ENCODE results near the gene SLC35F1.
A peak's percentile ranks its signal among the peaks of the same experiment; 100 is the strongest.
"Not testable (repeated sequence)": the region's sequence is repeated elsewhere in the genome, so short reads cannot be mapped to it uniquely, and the experiment has no call there.

Gene SLC35F1

DNA sequence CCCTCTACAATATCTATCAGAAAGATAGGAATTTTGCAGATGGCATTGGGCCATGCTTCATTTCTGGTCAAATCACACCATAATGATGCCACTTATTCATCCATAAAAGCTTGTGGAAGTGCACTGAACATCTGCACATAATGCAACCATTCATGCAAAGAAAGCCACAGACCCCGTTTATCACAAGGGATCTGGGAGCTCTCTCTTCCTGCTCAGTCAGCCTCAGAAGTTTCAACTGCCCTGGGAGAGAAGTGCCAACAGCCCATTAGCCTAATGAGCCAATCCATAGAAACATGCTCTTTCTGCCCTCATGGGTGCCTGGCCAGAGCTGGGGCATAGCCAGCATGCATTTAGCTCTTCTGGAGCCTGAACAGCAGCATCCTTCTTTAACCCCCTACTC is 85.8 kb downstream of the SLC35F1 start:
- no peak for DNase-seq (ENCODE audit: low read depth)

DNA sequence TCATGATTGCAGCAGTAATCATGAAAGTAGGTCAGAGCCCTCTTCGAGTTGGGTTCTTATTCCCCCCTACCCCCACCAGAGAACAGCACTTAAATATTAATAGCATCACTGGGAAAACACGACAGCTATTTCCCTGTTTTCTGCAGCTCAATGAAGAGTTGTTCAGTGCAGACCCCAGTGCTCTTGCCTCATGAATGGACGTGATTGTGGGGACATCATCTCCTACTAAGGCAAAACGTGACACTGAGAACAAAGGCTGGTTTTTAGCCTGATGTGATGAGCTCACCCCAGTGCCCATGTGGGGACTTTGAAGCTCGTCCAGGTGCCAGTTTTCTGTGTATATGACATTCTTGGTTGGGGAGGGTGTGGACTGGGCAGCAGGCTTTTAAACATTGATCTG is 105.9 kb downstream of the SLC35F1 start:
- DNase-seq (ENCODE audit: low read depth), result no peak

DNA sequence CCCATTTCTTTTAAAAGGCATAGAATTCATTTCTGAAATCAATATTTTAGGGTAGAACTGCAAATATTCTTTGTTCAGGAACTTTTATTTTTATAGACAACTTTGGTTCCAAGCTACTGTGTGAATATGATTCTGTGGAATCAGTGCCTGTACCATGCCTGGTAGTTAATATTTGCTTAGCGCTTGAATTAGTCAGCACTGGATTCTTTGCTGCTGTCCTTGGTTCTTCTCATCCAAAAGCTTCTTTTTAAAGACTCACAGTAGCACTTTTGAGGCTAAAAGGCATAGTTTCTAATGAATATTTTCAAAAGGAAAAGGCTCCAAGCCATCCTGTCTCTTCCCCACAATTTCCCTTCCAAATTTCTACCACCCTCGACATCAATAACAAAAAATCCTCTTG is 109.5 kb downstream of the SLC35F1 start:
- DNase-seq (ENCODE audit: low read depth), result no peak

DNA sequence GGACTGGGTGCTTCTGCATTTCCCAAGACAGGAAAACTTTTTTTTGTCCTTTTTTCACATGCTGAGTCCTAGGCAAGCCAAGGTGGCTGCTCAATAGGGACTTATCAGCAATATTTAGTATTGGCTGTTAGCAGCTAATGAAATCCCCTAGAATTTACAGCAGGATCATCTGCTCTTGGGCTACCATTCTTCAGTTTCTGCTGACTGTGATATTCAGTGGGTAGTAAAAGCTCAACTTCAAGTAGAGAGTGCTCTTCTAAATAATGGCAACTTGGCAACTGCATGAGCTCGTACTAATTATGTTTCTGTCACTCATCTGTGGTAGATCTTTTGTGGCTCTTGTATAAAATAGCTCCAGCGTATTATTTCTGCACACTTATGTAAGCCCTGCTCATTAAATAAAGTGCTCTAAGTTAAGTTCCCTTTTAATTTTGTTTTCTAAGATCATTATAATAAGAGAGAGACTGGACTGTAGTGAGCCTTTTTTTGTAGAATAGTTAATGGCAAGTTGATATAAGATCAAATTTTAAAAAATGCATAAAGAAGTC is 110.3 kb downstream of the SLC35F1 start:
- DNase-seq (ENCODE audit: low read depth), result no peak

DNA sequence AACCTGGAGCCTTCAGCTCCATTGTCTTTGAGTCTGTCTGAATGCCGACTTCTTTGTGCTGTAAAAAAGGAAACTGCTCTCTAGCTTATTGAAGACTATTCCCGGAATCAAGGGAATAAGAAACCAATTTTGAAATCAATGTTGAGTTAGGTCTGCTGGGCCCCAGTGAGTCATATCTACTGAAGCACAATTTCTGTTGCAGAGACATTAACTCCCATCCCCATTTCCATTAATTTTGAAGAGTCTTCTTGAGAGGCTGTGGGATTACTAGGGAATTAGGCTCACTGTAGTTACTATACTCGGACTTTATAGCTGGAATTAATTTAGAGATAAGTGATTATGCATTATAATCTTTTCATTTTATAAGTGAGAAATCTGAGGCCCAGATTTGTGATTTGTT is 116.7 kb downstream of the SLC35F1 start:
- no peak for DNase-seq (ENCODE audit: low read depth)

DNA sequence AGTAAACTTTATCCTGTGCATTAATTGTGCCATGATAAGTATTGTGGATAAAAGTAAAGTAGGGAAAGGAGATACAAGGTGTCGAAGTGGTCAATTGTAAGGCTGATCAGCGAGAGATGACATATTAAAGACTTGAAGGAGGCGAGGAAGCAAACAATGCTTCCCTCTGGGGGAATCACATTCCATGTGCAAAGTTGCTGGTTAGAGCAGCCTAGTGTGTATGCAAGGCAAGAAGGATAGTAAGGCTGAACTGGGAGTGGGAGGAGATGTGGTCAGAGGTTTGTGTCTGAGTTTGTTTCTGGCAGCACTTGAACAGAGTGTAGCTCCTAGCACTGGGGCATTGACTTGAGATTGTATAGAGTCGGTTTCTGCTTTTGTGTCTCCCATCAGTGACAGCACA is 122.9 kb downstream of the SLC35F1 start:
- DNase-seq (ENCODE audit: low read depth), result no peak

DNA sequence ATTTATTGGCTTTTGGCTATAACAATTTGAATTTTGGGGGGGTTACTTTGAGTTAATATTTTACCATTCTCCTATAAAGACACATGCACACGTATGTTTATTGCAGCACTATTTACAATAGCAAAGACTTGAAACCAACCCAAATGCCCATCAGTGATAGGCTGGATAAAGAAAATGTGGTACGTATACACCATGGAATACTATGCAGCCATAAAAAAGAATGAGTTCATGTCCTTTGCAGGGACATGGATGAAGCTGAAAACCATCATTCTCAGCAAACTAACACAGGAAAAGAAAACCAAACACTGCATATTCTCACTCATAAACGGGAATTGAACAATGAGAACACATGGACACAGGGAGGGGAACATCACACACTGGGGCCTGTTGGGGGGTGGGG is 130.4 kb downstream of the SLC35F1 start:
- DNase-seq (ENCODE audit: low read depth), result not testable (repeated sequence)

DNA sequence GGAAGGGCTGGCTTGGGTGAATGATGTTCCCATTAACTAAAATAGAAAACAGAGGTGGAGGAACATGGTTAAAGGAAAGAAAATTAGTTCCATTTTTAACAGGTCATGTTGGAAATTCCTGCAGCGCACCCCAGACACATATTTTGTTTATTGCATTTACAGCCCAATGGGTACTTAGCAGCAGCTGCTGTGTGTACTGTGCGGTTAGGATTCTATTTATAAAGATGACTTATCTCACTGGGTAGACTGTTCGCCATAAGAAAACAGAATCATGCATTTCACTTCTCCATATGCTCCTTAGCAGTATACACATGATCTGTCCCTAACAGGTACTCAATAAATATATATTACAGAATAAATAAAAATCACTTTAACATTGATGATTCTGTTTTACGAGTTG is 135.8 kb downstream of the SLC35F1 start:
- DNase-seq (ENCODE audit: low read depth), result no peak

DNA sequence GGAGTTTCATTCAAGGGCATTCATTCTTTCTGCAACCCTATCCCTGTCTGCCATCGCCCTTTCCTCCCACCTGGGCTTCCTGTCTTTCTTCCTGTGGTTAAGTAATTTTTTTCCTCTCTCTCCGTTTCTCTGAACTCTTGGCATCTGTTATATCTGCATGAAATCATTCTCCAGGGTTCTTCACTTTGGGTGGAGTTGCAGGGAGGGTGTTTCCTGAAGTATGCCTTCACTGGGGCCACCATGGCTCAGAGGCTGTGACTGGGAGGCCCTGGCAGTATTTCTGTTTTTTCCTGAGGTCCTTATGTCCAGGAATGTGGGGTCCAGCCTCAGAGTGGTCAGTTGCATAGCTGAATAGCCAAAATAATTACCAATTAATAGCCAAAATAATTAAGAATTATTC is 137.2 kb downstream of the SLC35F1 start:
- DNase-seq (ENCODE audit: low read depth), result no peak

DNA sequence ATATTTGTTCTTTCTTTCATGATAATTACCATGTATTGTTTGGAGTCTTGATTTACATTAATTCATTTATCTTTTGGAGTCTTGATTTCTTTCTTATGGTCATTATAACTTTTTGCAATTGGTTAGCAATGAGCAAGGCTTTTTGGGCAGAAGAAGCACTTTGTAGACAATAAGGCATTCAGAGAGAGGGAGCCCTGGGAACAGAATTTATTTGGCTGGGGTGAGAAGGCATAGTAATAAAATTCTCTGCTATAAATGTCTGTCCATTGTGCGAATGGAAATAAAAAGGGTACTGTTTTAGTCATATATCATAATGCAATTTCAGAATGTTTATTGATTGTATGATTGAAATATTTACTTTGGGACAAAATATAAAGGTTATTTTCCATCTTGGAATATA is 147.0 kb downstream of the SLC35F1 start:
- no peak for DNase-seq (ENCODE audit: low read depth)

DNA sequence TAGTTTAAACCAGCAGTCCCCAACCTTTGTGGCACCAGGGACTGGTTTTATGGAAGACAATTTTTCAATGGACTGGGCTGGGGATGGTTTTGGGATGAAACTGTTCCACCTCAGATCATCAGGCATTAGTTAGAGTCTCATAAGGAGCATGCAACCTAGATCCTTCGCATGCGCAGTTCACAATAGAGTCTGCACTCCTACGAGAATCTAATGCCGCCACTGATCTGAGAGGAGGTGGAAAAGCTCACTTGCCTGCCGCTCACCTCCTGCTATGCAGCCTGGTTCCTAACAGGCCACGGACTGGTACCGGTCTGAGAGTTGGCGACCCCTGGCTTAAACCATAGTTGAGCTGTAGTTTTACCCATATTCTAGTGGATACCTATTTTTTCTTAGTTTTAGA is 154.6 kb downstream of the SLC35F1 start:
- DNase-seq (ENCODE audit: low read depth), result no peak

DNA sequence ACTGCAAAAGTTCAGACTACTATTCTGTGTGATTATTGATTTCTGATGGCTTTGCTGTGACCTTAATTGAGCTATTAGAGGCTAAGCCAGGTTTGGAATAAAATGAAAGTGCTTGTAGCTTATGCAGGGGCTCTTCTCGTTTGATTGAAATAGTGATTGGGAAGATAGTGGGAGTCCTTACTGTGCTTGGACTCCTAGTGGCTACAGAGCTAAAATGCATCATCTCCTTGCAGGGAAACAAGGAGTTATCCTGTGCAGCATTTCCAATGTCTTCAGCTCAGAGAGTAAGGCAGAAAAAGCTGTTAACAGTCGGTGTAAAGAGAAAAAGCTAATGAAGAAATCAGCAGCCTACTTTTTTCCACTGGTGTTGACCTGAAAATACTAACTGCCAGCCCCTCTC is 173.5 kb downstream of the SLC35F1 start:
- DNase-seq (ENCODE audit: low read depth), result no peak

DNA sequence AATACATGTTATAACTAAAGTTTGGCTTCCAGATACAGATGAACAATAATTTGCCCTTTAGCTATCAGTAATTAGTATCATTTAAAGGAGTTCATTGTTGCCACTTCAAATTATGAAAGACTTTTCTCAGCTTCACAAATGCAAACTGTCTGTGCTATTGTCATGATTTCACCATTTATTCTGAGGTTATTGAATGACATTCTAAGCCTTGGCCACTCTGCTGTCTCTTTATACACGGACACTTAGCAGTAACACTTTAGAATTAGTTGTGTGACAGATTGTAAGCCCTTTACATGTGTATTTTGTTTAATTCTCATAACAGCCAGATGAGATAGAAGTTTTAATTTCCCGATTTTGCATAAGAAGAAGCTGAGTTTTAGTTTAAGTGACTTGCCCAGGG is 176.6 kb downstream of the SLC35F1 start:
- DNase-seq (ENCODE audit: low read depth), result no peak

DNA sequence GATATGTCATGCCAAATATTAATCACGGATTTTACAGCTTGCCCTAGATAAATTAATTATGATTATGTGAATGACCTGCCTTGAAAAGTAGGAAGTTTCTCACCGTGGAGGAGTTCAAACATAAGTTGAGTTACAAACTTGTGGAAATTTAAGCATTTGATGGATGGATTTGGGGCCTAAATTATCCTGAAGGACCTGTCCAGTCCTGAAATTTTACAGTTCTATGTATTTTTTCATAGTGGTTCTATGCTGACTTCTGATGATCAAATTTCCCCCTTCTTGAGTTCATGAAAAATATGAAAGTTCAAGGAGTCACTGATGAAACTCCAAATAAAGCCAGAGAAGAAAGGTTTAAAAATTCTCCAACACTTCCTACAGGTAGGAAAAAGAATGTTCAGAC is 178.6 kb downstream of the SLC35F1 start:
- DNase-seq (ENCODE audit: low read depth), result no peak

DNA sequence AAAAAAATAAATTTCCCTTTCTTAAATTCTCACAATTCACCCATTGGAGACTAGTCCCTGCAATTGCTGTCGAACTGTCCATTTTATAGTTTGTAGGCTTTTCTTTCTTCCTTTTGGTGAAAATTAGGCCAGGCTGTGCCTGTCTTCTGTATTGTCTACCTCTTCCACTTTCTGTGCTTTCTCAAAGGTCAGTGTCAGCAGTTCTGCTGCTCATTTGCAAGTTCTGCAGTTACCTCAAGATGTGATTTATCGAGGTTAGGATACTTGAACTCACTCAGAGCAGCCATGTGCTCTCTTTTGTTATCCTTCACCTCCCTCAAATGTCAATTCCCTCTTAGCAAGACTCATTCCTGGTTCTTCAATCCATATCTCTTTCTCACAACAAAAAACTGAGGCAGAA is 179.1 kb downstream of the SLC35F1 start:
- no peak for DNase-seq (ENCODE audit: low read depth)

DNA sequence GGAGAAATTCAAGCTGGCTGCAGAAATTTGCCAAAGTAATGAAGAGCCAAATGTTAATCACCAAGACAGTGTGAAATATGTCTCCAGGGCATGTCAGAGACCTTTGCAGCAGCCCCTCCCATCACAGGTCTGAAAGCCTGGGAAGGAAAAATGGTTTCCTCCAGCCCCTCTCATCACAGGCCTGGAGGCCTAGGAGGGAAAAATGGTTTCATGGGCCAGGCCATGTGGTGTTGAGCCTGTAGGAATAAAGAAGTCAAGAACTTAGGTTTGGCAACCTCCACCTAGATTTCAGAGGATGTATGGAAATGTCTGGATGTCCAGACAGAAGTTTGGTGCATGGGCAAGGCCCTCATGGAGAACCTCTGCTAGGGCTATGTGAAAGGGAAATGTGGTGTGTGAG is 185.0 kb downstream of the SLC35F1 start:
- DNase-seq (ENCODE audit: low read depth), result no peak

DNA sequence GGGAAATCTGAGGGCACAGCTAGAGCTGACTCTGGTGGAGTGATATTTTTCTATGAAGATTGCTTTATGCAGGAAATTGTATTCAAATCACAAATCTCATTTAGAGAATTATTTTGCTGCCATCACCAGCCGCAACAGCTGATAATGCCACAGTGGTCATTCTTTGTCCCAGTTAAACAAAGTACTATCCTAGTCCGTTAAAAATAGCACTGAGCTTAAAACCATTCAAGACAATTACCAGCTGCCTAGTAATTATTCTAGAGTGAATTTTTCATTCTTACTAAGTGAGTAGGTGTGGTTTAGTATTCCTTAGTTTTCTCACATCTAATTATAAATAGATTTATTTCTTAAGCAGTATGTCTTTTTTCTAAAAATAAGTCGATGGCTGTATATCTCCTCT is 190.5 kb downstream of the SLC35F1 start:
- no peak for DNase-seq (ENCODE audit: low read depth)

DNA sequence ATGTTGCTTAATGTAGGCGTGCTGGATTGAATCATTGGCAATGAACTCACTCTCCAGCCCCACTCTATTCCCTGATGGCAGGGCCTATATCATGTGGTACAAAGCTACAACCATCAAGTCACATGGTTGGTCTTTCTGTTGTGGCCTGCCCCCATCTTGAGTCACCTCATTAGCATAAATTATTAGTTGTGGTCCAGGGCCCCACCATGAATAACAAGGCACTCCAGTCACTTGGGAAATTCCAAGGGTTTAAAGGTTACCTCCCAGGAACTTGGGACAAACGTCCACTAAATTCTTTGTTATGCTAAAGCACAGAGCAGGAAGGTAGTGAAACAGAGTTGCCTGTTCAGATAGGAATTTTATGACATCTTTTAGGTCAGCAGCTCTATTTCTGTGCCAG is 193.7 kb downstream of the SLC35F1 start:
- DNase-seq (ENCODE audit: low read depth), result peak; percentile 1

DNA sequence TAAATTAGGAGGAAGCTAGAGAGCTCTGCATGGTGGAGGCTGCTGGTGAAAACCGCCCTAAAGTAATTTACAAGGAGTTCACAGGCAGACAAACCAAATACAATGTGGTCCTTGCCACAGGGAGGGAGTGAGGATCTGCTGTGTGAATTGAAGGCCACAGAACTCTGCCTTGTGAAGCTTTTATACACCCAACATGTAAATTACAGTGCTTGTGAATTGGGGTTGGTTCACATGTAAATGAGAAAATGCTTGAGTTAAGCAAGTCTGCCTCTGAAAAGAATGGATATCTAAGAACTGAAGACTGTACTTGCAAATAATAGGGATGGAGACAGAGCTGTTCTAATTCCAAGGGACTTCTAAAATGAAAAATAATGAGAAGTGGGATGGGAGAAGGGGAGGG is 194.2 kb downstream of the SLC35F1 start:
- DNase-seq (ENCODE audit: low read depth), result no peak

DNA sequence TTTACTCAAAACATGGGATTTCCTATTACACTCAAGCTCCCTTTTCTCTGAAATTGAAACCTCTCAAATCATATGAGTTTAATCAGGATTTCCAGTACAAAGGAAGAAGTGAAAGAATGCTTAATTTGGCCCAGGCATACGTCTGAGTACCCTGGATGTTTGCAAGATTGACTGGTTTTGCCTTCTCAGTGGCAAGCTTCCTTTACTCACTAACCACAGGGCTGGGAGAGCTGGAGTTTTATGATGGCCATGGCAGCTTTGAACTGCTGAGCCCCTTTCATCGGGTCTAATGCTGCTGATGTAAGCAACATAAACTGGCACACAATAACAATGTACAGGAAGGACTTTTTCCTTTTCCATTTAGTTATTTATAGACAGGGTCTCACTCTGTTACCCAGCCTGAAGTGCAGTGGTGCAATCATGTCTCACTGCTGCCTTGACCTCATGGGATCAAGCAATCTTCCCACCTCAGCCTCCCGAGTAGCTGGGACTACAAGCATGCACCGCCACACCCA is 194.8 kb downstream of the SLC35F1 start:
- no peak for DNase-seq (ENCODE audit: low read depth)

DNA sequence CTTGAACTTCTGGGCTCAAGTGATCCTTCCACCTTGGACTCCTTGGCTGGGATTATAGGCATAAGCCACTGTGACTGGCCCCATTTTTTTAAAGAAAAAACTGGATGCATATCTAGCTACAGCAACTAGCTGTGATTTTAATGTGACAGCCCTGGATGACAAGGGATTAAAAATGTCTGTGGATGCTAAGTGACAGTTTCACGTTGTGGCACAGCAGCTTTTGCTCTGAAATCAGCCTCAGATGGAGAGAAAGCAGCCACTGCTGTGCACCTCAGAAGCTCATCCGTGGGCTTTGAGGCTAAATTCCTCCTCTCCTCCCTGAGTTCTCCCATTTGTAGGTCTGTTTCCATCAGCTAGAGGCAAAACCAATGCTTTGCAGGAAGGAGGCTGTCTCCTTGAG is 195.3 kb downstream of the SLC35F1 start:
- DNase-seq (ENCODE audit: low read depth), result no peak

DNA sequence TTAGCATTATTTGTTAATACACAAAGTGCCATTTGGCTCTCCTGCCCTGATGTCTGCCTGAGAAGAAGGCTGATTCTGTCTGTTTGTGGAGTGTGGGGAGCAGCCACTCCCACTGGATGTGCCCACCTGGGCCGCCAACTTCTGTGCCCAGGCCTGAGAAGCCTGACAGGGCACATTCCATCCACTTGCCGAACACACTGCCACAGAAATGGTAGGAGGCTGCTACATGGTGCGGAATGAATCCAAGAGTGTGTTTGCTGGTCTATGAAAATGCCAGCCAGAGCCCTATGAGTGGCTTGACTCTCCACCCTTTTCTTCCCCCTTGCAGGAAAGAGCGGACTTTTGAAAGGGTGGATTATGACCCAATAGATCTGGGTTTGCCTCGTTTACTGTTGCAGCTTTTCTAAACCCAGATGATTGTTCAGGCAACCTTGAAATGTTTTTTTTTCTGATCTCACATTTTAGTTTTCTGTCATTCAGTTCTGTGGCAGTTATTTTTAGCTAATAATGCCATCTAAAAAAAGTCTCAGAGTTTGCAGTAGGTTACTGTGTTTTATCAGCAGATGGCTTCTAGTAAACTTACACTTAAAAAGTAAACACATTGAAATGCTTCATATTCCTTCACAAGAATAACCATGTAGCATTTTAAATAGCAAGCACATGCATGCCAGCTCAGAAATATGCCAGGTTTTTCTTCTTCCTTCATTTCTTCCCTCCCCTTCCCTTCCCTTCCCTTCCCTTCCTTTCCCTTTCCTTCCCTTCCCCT is 196.5 kb downstream of the SLC35F1 start:
- DNase-seq (ENCODE audit: low read depth), result no peak

DNA sequence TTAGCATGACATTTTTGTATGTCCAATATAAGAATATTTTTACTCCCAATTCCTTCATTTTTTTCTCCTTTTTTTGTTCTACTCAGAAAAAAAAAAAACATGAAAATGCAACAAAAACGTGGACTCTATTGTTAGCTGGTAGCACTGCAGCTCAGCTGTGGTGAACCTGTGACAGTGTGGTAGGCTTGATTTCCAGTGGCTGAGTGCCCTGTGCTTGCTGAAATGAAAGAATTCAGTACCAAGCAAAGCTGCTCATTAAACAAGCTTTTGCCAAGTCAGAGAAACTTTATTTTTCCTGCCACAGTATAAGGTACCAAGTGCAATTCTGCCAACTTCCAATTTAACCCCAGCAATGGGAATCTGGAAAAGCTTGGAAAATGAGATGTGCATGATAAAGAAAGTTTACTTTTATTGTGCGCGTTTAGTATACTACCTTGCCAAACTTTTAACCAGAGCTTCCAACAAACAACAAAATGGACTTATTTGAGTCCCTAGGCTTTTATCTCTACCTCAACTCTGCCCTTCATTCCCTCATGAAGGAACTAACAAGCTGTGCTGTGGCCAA is 215.2 kb downstream of the SLC35F1 start:
- no peak for DNase-seq (ENCODE audit: low read depth)

DNA sequence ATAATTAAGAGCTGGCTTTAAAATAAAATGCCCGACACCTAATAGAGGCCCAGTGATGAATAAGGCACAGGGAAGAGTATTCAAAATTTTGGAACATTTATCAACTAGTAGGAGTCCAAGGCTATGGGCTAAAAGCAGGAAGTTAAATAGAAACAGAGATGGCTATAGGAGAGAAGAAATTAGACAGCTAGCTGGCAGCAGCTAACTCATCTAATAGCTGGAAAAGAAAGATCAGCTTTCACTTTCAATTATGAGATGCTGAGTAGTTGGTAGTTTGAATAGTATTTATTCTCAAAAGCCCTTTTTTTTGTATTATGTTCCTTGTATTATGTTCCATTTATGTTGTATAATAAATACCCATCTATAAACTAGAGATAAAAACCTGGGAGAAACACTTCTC is 215.7 kb downstream of the SLC35F1 start:
- DNase-seq (ENCODE audit: low read depth), result no peak
